Caco-2 (cell line): ENCODE results near the gene GAREM1. TPM values are rescaled to one million over a fixed set of nuclear protein-coding genes. Genes with fewer than 3 reads are reported as not detected.

Experiments used
- BruUV-seq: library from RNA; stranded (reverse); fragments of 400-500 nt; replicated peaks from 2 replicates; lab custom pipeline; 2021; lab: Mats Ljungman, UMichigan
- CTCF ChIA-PET: fragments of 300-600 bp; sonication (Branson Sonifier 250); formaldehyde crosslinking; loops from one replicate; lab custom pipeline; 2022; ENCODE audit warnings: antibody characterized with exemption; lab: Charles Lee
- POLR2A ChIA-PET: fragments of 300-600 bp; sonication (Branson Sonifier 250); formaldehyde crosslinking; loops from one replicate; lab custom pipeline; 2022; ENCODE audit warnings: antibody characterized with exemption; lab: Charles Lee
- DNase-seq, 2 experiments: peaks; one replicate each; pipeline versions ENCODE4 v3.0.0 to v3.0.0-alpha.2; 2020 to 2022
- H3K27me3 ChIP-seq: replicated peaks from 2 replicates; pipeline ENCODE4 v1.6.0; 2011; ENCODE audit warnings: low read length; ENCODE audit not compliant: control insufficient read depth, insufficient read depth
- H3K36me3 ChIP-seq: 2 replicates; pipeline ENCODE4 v1.5.1; 2011; ENCODE audit warnings: low read length; ENCODE audit not compliant: control insufficient read depth, insufficient read depth
- H3K4me1 ChIP-seq: fragments of 250-450 bp; sonication (Bioruptor Pico); 2 replicates; pipeline ENCODE4 v1.5.1; 2020; ENCODE audit warnings: mild to moderate bottlenecking
- H3K4me3 ChIP-seq: 2 replicates; pipeline ENCODE4 v1.5.1; 2011; ENCODE audit warnings: low read depth, mild to moderate bottlenecking, control low read depth, low read length
- H3K9me3 ChIP-seq: fragments of 250-450 bp; sonication (Bioruptor Pico); 2 replicates; pipeline ENCODE4 v1.5.1; 2020; ENCODE audit warnings: mild to moderate bottlenecking, moderate library complexity
- H3K27ac Mint-ChIP-seq: one replicate; pipeline ENCODE4 v1.8.0; 2022; ENCODE audit warnings: mixed read lengths; ENCODE audit not compliant: unreplicated experiment
- H3K27me3 Mint-ChIP-seq: one replicate; pipeline ENCODE4 v1.8.0; 2022; ENCODE audit warnings: mixed read lengths; ENCODE audit not compliant: insufficient read depth, unreplicated experiment
- H3K36me3 Mint-ChIP-seq: one replicate; pipeline ENCODE4 v1.8.0; 2022; ENCODE audit warnings: mild to moderate bottlenecking, mixed read lengths; ENCODE audit not compliant: insufficient read depth, unreplicated experiment
- H3K4me1 Mint-ChIP-seq: one replicate; pipeline ENCODE4 v1.8.0; 2022; ENCODE audit warnings: low read depth, mixed read lengths; ENCODE audit not compliant: unreplicated experiment
- H3K4me3 Mint-ChIP-seq: one replicate; pipeline ENCODE4 v1.8.0; 2022; ENCODE audit warnings: mild to moderate bottlenecking, moderate library complexity, mixed read lengths; ENCODE audit not compliant: unreplicated experiment
- H3K9me3 Mint-ChIP-seq: one replicate; pipeline ENCODE4 v1.8.0; 2022; ENCODE audit warnings: mixed read lengths; ENCODE audit not compliant: unreplicated experiment
- CTCF ChIP-seq, 2 experiments: fragments of 200-600 bp in 1 of 2; IDR thresholded peaks; 1 replicate in 1 of 2; 2 replicates in 1 of 2; pipeline versions ENCODE4 v1.5.1 to v1.8.0; 2011 to 2022; ENCODE audit warnings: antibody characterized with exemption in 1 of 2, control low read depth in 1 of 2, inconsistent platforms in 1 of 2, low read depth in 1 of 2, low read length in 1 of 2, mild to moderate bottlenecking in 1 of 2, moderate library complexity in 1 of 2; ENCODE audit not compliant: insufficient read depth in 1 of 2, severe bottlenecking in 1 of 2, unreplicated experiment in 1 of 2
- intact Hi-C: fragments of 100-400 bp; cut with micrococcal nuclease; formaldehyde crosslinking; loops from one replicate; pipeline ENCODE4 v1.10.0; 2022; ENCODE audit not compliant: unreplicated experiment
- total RNA-seq: library from RNA; stranded (reverse); gene quantifications from 2 replicates; pipeline ENCODE4 v1.2.3, GENCODE V29; 2022

Gene GAREM1
- total RNA-seq, 1 experiment from 2014 or later: 0.50 TPM

- DNase-seq: no peak
- Histone ChIP-seq H3K4me1 (no peaks in the 10 kb centered on the region), H3K9me3 (no peaks in the 10 kb centered on the region), H3K36me3 (no peaks in the 10 kb centered on the region), H3K27me3 (no peaks in the 10 kb centered on the region), H3K4me3 (no peak overlapping the region)
- H3K9me3 Mint-ChIP-seq: no peaks in the 10 kb centered on the region
- intact Hi-C loops: no loop called here
- TF ChIP-seq CTCF (IDR thresholded peaks at IDR 0.05; ENCODE audit: insufficient read depth in 1 of 2, low read depth in 1 of 2, low read length in 1 of 2, severe bottlenecking in 1 of 2, unreplicated experiment in 1 of 2): no peak
- H3K27ac Mint-ChIP-seq: no peak overlapping the region
- H3K4me1 Mint-ChIP-seq: no peaks in the 10 kb centered on the region
- no peaks in the 10 kb centered on the region for H3K27me3 Mint-ChIP-seq
- no TSS peak for BruUV-seq
- ChIA-PET CTCF (interaction anchor here (1.3 kb wide), 1 partner anchor 62 kb away, joined by 4 read pairs; no protein-coding TSS in a partner anchor), POLR2A (no interaction called here)
- H3K4me3 Mint-ChIP-seq: no peak overlapping the region
- H3K36me3 Mint-ChIP-seq: no peaks in the 10 kb centered on the region
Observed at GRCh38 chr18:32219431-32220018, 251.2 kb downstream of the GAREM1 start.

GRCh38 chr18:32216390-32216789 is 254.3 kb downstream of the GAREM1 start:
- no peaks in the 10 kb centered on the region for H3K36me3 Mint-ChIP-seq
- BruUV-seq: no TSS peak
- H3K4me3 Mint-ChIP-seq: no peak overlapping the region
- no peaks in the 10 kb centered on the region for H3K4me1 Mint-ChIP-seq
- no peaks in the 10 kb centered on the region for H3K9me3 Mint-ChIP-seq
- no peaks in the 10 kb centered on the region for H3K9me3 ChIP-seq
- ChIA-PET CTCF (no interaction called here), POLR2A (no interaction called here)
- no peaks in the 10 kb centered on the region for H3K36me3 ChIP-seq
- intact Hi-C loops: no loop called here
- no peaks in the 10 kb centered on the region for H3K27me3 ChIP-seq
- no peaks in the 10 kb centered on the region for H3K4me1 ChIP-seq
- no peak for TF ChIP-seq CTCF (IDR thresholded peaks at IDR 0.05; ENCODE audit: insufficient read depth in 1 of 2, low read depth in 1 of 2, low read length in 1 of 2, severe bottlenecking in 1 of 2, unreplicated experiment in 1 of 2)
- no peak overlapping the region for H3K4me3 ChIP-seq
- no peaks in the 10 kb centered on the region for H3K27me3 Mint-ChIP-seq
- DNase-seq: no peak
- H3K27ac Mint-ChIP-seq: no peak overlapping the region

GRCh38 chr18:32213693-32214092 is 257.0 kb downstream of the GAREM1 start:
- Histone ChIP-seq H3K4me1 (no peaks in the 10 kb centered on the region), H3K36me3 (no peaks in the 10 kb centered on the region), H3K27me3 (no peaks in the 10 kb centered on the region), H3K4me3 (no peak overlapping the region), H3K9me3 (no peaks in the 10 kb centered on the region)
- BruUV-seq: no TSS peak
- peak in 1 of 2 experiments; percentile 1 for DNase-seq
- intact Hi-C loops: loop anchor here (2.0 kb wide), 1 partner anchor 55 kb away; no protein-coding TSS in a partner anchor
- POLR2A ChIA-PET: no interaction called here
- H3K4me3 Mint-ChIP-seq: no peak overlapping the region
- CTCF ChIA-PET: interaction anchor here (1.3 kb wide), 1 partner anchor 56 kb away, joined by 3 read pairs; no protein-coding TSS in a partner anchor
- H3K27ac Mint-ChIP-seq: no peak overlapping the region
- no peaks in the 10 kb centered on the region for H3K36me3 Mint-ChIP-seq
- H3K4me1 Mint-ChIP-seq: no peaks in the 10 kb centered on the region
- no peak for TF ChIP-seq CTCF (IDR thresholded peaks at IDR 0.05; ENCODE audit: insufficient read depth in 1 of 2, low read depth in 1 of 2, low read length in 1 of 2, severe bottlenecking in 1 of 2, unreplicated experiment in 1 of 2)
- H3K9me3 Mint-ChIP-seq: no peaks in the 10 kb centered on the region
- no peaks in the 10 kb centered on the region for H3K27me3 Mint-ChIP-seq
